A549 treated with AZD9567 at 1 μM for 4 hours (cell line): ENCODE results near the gene C2orf92. TPM values are rescaled to one million over a fixed set of nuclear protein-coding genes. Genes with fewer than 3 reads are reported as not detected.

Experiments used
- total RNA-seq: library from RNA; stranded (reverse); fragments of 200-300 nt; extraction: Qiagen RNA extraction; gene quantifications from 5 replicates; pipeline ENCODE4 v1.2.3, GENCODE V29; 2022; ENCODE audit not compliant: insufficient read depth

C2orf92 gene
- 0.60 to 1.2 TPM (median 0.92 TPM) in 4 of 5 replicates, not detected in the other for total RNA-seq

GRCh38 chr2:97669448-97669847, at the start of gene C2orf92:
Gene C2orf92, plus strand, starts transcription at chr2:97669713. Its CDS starts 76 bp downstream, at chr2:97669789.

DNA sequence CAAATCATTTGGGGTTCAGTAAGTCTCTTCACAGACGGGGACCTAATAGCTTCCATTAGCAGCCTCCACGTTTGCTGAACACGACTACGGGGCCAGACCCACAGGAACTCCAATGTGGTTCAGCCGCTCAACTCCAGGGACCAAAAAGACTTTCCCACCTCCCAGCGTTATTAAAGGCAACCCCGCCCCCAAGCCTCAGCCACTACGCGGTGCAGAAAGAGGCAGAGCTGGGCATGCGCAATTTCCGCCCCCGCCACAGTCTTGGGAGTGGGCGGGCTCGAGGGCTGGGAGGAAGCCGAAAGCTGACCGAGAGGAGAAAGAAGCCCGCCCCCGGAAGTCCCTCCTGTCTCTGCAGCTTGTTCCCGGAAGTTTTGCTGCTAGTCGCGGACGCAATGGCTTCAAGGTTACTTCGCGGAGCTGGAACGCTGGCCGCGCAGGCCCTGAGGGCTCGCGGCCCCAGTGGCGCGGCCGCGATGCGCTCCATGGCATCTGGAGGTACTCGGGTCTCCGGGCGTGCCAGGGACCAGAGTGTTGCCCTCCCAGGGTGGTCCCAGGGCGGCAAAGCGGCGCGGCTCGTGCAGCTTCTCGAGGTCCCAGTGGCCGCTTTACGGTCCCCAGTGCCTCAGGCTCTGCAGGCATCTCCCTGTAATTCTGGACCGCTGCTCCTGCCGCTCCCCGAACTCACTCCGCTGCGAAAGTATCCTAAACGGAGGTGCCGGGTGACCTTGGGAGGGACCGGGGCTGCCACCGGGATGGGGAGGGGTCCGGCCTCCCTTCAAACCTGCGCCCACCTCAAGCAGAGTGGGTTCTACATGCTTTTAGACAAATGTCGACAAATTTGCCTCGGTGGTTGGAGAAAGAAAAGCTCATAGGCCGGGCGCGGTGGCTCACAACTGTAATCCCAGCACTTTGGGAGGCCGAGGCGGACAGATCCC, 23.6 kb upstream of the C2orf92 start, which contains the start of gene COX5B:
TSS of gene COX5B (plus strand) at position 368 of the 935 bp plus-strand sequence. CDS start at position 393, 25 bp downstream.

GRCh38 chr2:97663962-97664635, 5.4 kb upstream of the C2orf92 start, which contains the start of gene ACTR1B:
Gene ACTR1B, minus strand, starts transcription at chr2:97664044. Its CDS starts 154 bp downstream, at chr2:97663890.

DNA sequence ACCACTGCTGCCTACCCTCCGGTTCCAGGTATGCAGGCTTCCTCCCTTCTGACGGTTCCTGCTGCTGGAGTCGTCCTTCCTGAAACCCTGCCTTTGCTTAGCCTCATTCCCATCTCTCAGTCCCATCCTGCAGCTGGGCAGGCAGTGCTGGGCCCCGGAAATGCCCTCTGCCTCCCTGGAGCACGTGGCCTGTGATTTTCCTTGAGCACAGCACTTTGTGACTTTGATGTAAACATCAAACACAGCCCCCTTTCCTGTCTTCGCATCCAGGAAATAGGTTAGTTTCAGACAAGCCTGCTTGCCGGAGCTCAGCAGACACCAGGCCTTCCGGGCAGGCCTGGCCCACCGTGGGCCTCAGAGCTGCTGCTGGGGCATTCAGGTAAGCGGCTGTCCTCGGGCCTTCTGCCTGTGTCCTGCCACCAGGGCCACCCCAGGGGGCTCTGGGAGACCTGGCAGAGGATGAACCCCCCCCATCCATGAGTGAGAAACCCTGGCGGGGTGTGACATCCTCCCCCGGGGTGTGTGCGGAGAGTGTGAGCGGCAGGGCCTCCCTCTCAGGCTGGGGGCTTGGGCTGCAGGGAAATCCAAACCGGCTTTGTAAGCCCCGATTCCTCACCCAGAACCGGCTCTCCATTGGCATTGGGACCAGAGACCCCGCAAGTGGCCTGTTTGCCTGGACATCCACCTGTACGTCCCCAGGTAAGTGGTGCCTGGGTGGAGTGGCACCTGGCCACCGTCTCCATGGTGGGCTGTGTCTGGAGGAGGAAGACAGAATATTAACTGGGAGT, 44.0 kb downstream of the C2orf92 start, which contains the start of gene ZAP70:
TSS of gene ZAP70 (plus strand) at position 281 of the 788 bp plus-strand sequence. CDS start 10,461 bp downstream, outside the sequence.

Other genes with a start within 250 kb of the C2orf92 start
- 2.4 to 6.1 TPM (median 4.8 TPM) in 5 replicates for gene ANKRD36B, start 79.8 kb upstream of the C2orf92 start, total RNA-seq
- gene COX5B, start 23.7 kb upstream of the C2orf92 start, total RNA-seq = 272 to 328 TPM (median 326 TPM) in 5 replicates
- 28.0 to 46.9 TPM (median 44.7 TPM) in 5 replicates for gene ACTR1B, start 5.7 kb upstream of the C2orf92 start, total RNA-seq
- 0.03 to 0.17 TPM (median 0.16 TPM) in 3 of 5 replicates, not detected in the others for gene ZAP70, start 43.9 kb downstream of the C2orf92 start, total RNA-seq